HK-2 (cell line): ENCODE data around the gene DDX52.

ENCODE experiments used
- DNase-seq: peaks from one replicate; pipeline ENCODE4 v3.0.0-alpha.2; 2018; ENCODE audit not compliant: unreplicated experiment

Gene DDX52

DNA sequence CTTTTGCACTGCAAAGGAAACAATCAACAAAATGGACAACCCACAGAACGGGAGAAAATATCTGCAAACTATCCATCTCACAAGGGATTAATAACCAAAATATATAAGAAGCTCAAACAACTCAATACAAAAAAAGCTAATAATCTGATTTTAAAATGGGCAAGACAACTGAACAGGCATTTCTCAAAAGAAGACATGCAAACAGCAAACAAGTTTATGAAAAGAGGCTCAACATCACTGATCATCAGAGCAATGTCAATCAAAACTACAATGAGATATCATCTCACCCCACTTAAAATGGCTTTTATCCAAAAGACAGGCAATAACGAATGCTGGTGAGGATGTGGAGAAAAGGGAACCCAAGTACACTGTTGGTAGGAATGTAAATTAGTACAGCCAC lies 68.8 kb downstream of the DDX52 start:
- DNase-seq, result no peak

DNA sequence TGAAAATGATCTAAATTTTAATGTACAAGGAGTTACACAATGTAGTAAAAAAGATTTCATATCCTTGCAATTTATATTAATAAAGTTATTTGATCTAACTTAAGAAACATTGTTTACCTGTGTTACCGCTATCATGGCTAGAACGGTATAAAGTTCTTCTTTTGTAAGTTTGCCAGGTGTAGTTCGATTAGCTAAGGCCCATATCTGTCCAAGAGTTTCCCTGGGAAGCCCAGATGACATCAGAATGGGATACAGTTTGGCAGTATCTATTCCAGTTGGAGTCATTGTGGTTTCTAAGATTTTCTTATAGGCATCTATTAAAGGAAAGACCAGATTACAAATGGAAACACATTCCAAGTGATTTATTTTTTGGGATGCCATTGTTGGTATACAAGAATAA lies 71.6 kb downstream of the DDX52 start:
- no peak for DNase-seq

DNA sequence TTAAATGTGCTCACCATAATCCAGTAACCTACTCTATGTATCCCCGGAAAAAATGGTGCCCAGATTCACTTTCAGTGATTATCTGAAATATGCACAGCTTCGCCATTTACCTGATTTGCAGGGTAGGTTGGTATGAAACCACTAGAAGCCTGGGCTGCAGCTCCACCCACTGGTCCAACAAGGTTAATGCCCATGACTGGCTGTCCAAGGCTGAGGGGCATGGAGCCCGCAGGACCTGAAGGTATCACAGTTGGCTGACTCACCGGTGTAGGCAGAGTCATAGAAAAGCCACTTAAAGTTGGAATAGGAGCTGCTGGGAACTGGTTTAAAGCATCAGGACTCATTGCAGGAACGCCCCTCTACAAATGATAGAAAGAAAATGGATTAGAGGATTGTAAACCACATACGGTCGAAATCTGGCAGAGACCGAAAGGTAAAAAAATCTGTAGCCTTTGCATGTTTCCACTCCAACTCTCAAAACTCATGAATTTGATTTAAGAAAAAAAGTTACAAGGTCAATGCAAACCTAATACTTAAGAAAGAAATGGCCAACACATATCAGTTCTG lies 72.6 kb downstream of the DDX52 start:
- DNase-seq, result peak; percentile 84

DNA sequence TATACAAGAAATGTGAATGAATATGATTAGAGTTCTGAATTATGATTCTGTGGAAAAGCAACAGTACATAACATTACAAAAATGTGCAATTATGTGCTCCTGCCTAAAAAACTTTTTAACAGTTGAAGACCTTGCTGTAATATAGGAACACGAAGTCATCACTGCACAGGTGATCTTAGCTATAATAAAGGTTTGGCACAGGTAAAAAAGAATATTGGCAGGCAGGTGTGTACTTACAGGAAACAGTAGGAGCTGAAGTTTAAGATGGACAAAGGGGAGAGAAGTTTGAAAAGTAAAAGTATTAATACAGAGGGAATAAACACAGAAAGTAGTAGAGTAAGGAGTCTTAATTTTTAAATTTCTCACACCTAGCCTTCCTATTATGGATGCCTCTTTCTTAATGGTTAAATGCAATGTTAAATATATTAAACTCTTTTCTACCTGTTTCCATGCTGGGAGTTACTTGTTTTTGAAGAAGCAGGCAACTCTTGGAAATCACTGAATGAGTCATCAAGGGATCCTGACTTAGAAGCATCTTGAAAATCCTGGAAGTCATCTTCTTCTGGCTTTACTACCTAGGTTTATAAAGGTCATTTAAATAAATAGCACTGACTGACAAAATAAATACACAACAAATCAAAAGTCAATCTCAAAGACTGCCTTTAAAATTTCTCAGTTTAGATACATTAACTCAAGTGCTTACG lies 74.7 kb downstream of the DDX52 start:
- DNase-seq, result no peak

DNA sequence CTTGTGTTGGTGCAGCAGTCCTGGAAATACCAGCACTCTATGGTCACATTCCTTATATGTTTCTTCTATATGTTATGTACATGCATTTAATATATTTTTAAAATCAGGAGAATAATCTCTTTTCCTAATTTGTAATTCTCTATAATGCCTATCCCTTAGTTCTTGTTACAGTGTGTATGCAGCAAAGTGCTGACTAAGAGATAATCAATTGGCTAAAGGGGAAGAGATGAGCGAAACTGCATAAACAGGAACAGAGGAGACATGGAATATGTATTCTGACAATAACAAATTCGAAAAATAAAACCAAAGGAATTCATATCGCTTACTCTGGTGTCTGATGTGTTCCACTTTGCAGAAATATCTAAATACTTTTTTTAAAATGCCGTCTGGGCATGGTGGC lies 75.7 kb downstream of the DDX52 start:
- DNase-seq, result no peak

DNA sequence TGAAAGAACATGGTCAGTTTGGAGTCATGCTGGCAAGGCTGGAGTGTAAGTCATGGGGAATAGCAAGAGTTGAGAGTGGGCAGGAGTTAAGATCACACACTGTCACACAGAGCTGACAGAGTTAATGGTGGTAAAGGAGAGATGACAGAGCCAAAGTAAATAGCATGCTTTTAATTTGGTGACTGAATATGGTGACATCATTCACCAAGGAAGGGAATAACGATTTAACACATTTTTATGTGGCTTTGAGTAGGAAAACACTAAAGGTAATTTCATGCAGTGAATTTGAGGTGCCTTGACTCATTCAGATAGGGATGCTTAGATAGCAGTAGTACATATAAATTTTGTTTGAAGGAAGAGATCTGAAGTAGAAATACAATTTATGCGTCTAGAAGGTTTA lies 76.1 kb downstream of the DDX52 start:
- DNase-seq, result no peak

DNA sequence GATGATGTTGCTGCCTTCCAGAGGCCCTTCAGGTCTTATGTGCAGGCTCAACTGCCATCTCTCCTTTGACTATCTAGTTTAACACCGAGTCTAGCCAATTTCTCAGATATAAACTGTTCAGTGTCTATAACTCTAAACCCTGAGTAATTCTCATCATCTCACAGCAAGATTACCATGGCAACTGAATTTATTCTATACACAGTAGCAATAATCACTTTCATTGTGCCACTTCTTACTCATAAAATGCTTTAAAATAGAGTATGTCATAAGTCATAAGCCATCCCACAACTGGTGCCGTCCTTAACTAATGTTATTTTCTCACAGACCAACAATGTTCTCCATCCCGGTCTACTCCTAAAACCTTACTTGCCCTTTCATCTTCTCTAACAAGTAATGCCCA lies 79.0 kb downstream of the DDX52 start:
- no peak for DNase-seq

DNA sequence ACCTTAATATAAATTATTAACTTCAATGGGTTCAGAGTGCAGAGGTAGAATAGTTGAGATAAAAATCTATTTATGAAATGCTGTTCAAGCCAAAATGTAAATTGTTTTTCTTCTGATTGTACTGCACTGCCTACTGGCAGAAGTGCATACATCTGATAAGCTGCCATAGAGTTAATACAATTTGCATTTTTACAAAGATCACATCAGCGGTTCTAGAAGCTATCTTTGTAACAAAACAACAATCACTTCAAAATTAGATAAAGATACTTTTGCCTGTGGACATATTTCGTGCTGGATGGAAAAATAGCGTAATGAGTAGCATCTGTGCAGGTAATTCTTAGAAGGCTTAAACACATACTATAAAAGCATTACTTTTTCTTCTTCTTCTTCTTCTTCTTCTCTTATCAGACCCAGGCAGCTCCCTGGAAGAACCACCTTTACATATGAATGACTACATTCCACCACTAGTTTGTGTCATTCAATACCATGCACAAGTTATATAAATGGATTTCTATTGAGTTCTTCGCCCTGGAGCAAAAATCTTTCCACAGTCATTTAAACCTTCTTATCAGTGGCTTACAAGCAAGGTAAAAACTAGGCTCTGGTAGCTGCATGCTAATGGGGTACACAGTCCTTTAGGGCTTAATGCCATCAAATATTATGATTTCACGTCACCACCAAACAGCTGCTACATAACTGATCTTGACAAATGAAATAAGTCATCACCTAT lies 81.1 kb downstream of the DDX52 start:
- DNase-seq, result no peak
